GM12891 (cell line): ENCODE data around the gene MAN1A1.

ENCODE experiments used
- POLR2A ChIP-seq: IDR thresholded peaks from 2 replicates; pipeline ENCODE4 v1.6.1; 2011; ENCODE audit warnings: low read depth, low read length, control low read depth
- POLR2AphosphoS5 ChIP-seq: IDR thresholded peaks from 2 replicates; pipeline ENCODE4 v1.6.1; 2011; ENCODE audit warnings: low read depth, low read length, control low read depth
- SPI1 ChIP-seq: IDR thresholded peaks from 2 replicates; pipeline ENCODE4 v1.6.1; 2011; ENCODE audit warnings: low read depth, low read length, control low read depth
- TAF1 ChIP-seq: IDR thresholded peaks from 2 replicates; pipeline ENCODE4 v1.6.1; 2011; ENCODE audit warnings: low read depth, low read length, control low read depth

- no peak for TF ChIP-seq POLR2AphosphoS5
- TF ChIP-seq POLR2A: no peak
- TF ChIP-seq TAF1: no peak
- no peak for TF ChIP-seq SPI1
Measured at GRCh38 chr6:119318730-119319129, 30.8 kb downstream of the MAN1A1 start.
